NCI-H1694 treated with DMSO at 0.1 percent for 48 hours (cell line): ENCODE data around the gene PGM3.

Experiments
- DNase-seq: peaks from one replicate; lab custom pipeline; 2025; lab: John Stamatoyannopoulos, UW

The PGM3 gene

GRCh38 chr6:83117802-83118201 lies 75.3 kb downstream of the PGM3 start:
- no peak for DNase-seq
